Measurements from ENCODE around the gene ATAD2B. TPM values are rescaled to one million over a fixed set of nuclear protein-coding genes. Genes with fewer than 3 reads are reported as not detected.

The ATAD2B gene
- total and polyA plus RNA-seq, 2 of the 8 experiments (the other 6 are each of a cell fraction or from before 2014, with no cell fraction given), result 3.4 to 16.1 TPM

DNA sequence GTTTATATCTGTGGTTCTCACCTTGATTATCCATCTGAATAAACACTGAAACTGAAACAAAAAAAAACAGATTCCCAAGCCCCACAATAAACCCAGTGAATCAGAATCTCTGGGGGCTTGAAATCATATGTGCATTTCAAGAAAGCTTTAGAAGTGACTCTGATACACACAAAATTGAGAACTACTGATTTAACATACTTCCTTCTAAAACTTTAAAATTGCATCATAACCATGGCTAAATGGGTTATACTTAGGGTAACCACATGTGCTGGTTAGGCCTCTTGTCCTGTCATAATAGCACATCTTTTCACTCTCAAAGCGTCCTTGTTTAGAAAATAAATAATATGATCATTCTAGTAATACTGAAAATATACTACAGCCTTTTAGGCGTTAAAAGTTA is 100.9 kb downstream of the ATAD2B start:
- Histone ChIP-seq H3K56ac (replicated peaks; ENCODE audit: insufficient read length, low read depth, low read length) (no peak overlapping the region), H3K9me3 (ENCODE audit: insufficient read depth in 2 of 2, low read depth in 1 of 2, low read length in 1 of 2) (no peaks in the 10 kb centered on the region), H3K14ac (ENCODE audit: insufficient read length) (no peak overlapping the region), H3K4me1 (replicated peaks in 1 of 4; ENCODE audit: control insufficient read depth in 3 of 4, insufficient read depth in 4 of 4, low read length in 3 of 4) (no peaks in the 10 kb centered on the region), H4K20me1 (replicated peaks in 1 of 2; ENCODE audit: control insufficient read depth in 1 of 2, insufficient read depth in 2 of 2, low read length in 2 of 2) (no peaks in the 10 kb centered on the region), H4K8ac (ENCODE audit: extremely low read depth, insufficient read depth, low read length) (no peak overlapping the region), H2AFZ (ENCODE audit: low read length) (no peak overlapping the region), H3K18ac (ENCODE audit: extremely low read depth, low read length) (no peak overlapping the region), H3K79me1 (ENCODE audit: low read depth, low read length) (no peaks in the 10 kb centered on the region), H2AK5ac (ENCODE audit: low read depth, low read length) (no peak overlapping the region), H3K4ac (replicated peaks; ENCODE audit: insufficient read length, low read depth, low read length) (no peak overlapping the region), H2BK15ac (ENCODE audit: low read length) (no peak overlapping the region), H2BK5ac (ENCODE audit: low read depth, low read length) (no peak overlapping the region), H3K36me3 (ENCODE audit: control insufficient read depth in 2 of 4, insufficient read depth in 4 of 4, low read length in 3 of 4) (peaks cover 0 to 6% (median 0%) of the 10 kb centered on the region in 4 experiments; a peak in 2 of 8 replicates), H3K9ac (replicated peaks in 1 of 4; ENCODE audit: extremely low read depth in 1 of 4, low read depth in 3 of 4, low read length in 3 of 4) (no peak overlapping the region), H4K91ac (replicated peaks; ENCODE audit: insufficient read length, low read length) (no peak overlapping the region), H3K4me2 (ENCODE audit: insufficient read depth in 1 of 2, low read depth in 2 of 2, low read length in 2 of 2) (no peak overlapping the region), H4K5ac (ENCODE audit: insufficient read length, low read depth, low read length) (no peak overlapping the region), H2BK20ac (ENCODE audit: low read length) (no peak overlapping the region), H2BK12ac (ENCODE audit: low read depth, low read length) (no peak overlapping the region), H3K79me2 (ENCODE audit: control insufficient read depth in 1 of 2, insufficient read depth in 2 of 2, low read length in 2 of 2) (no peaks in the 10 kb centered on the region), H3K23ac (ENCODE audit: insufficient read length) (no peak overlapping the region), H3K4me3 (ENCODE audit: extremely low read depth in 1 of 4, insufficient read depth in 2 of 4, low read depth in 3 of 4, low read length in 4 of 4) (no peak overlapping the region), H3K27me3 (replicated peaks in 1 of 4; ENCODE audit: control insufficient read depth in 3 of 4, extremely low read depth in 1 of 4, insufficient read depth in 3 of 4, low read length in 3 of 4) (no peaks in the 10 kb centered on the region), H3K23me2 (ENCODE audit: low read depth, low read length) (no peaks in the 10 kb centered on the region), H2BK120ac (replicated peaks; ENCODE audit: low read depth, low read length) (no peak overlapping the region), H3K27ac (ENCODE audit: low read depth, low read length) (no peak overlapping the region)
- FAIRE-seq (no peak), DNase-seq (ENCODE audit: low read depth in 1 of 2, low spot score in 2 of 2) (no peak)
- CTCF ChIA-PET (ENCODE audit: partially characterized antibody), result interaction anchor here (0.6 to 3.9 kb wide), 6 partner anchors 10 to 235 kb away, joined by 3 to 24 read pairs (median 9); partner anchors contain the start of gene ATAD2B
- WGBS, 2 experiments (ENCODE audit: extremely low coverage in 1 of 2, insufficient coverage in 1 of 2, insufficient read length in 1 of 2, insufficient replicate concordance in 2 of 2, low coverage in 1 of 2, low lambda C conversion rate in 2 of 2, missing lambda C conversion rate in 1 of 2), result 92% methylated on average over 2 of the region's 2 CpGs; no CpG with 5 or more reads in 1 of the 2 experiments
- POLR2A ChIA-PET (ENCODE audit: partially characterized antibody), result no interaction called here
- no peak for TF ChIP-seq CBX5 (IDR thresholded peaks at IDR 0.05; ENCODE audit: low read depth, low read length)
- no peak for TF ChIP-seq SUZ12 (IDR thresholded peaks at IDR 0.05; ENCODE audit: low read length)
- TF ChIP-seq SIRT6 (IDR thresholded peaks at IDR 0.05; ENCODE audit: low read length), result no peak
- TF ChIP-seq MAFK (IDR thresholded peaks at IDR 0.05; ENCODE audit: low read depth, low read length), result no peak
- no peak for TF ChIP-seq SP2 (IDR thresholded peaks at IDR 0.05; ENCODE audit: low read length)
- TF ChIP-seq BCL11A (IDR thresholded peaks at IDR 0.05; ENCODE audit: low read depth in 2 of 2, low read length in 2 of 2), result no peak
- no peak for TF ChIP-seq SIN3A (conservative IDR thresholded peaks at IDR 0.05 in 1 of 2, IDR thresholded peaks at IDR 0.05 in 1 of 2; ENCODE audit: low read depth in 1 of 2, low read length in 2 of 2)
- TF ChIP-seq, protein P1, sequence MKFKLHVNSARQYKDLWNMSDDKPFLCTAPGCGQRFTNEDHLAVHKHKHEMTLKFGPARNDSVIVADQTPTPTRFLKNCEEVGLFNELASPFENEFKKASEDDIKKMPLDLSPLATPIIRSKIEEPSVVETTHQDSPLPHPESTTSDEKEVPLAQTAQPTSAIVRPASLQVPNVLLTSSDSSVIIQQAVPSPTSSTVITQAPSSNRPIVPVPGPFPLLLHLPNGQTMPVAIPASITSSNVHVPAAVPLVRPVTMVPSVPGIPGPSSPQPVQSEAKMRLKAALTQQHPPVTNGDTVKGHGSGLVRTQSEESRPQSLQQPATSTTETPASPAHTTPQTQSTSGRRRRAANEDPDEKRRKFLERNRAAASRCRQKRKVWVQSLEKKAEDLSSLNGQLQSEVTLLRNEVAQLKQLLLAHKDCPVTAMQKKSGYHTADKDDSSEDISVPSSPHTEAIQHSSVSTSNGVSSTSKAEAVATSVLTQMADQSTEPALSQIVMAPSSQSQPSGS (IDR thresholded peaks at IDR 0.05; ENCODE audit: low read length), result no peak

Data from H1 (cell line).